EL (cell line): ENCODE measurements around the gene NSDHL.
"Not testable (repeated sequence)": the region's sequence is repeated elsewhere in the genome, so short reads cannot be mapped to it uniquely, and the experiment has no call there.

ENCODE experiments used
- DNase-seq: peaks from one replicate; pipeline ENCODE4 v3.0.0-alpha.2; 2016

The NSDHL gene

DNA sequence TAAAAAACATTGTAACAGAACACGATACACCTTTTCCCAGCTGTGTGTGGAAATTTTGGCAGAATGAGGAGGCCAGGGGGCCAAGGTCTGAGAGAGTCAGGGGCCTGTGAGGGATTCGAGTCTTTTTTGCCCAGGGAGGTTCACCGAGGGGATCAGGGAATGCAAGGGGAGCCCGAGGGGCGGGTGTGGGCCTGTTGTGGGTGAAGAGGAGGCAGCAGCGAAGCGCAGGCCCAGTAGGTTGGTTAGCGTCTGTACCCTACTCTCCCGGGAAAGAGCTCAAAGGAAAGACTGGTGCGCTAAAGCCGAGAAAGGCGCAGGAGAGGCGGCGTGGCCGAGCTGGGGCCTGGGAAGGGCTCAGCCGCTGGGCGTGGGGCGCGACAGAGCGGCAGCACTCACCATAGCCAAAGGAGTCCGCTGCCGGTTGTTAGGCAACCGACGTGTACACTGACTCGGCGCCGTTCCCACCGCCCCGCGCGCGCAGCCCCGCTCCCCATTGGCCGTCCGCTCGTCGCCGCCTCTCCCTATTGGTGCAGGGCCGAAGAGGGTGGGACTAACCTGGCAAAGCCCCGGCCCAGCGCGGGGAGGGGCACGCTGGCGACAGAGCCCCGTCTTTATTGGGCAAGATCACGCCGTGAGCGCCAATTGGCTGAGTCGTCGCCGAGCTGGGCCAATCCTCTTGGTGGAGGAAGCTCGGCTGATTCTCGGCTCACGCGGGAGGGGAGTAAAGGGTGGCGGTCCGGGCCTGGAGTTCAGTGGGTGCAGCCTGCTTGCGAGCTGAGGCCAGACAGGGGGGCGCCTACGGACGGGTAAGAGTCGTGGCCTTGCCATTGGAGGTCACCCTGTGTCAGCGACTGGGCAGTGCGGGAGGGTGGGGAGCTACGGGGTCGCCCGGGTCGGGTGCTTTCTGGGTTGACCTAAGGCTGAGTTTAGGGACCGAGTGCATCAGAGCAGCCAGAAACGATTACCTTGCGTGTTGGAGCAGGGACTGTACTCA lies at the start of gene NSDHL, which contains the start of gene CETN2:
Gene NSDHL (plus strand): TSS at position 752 of the 994 bp plus-strand sequence. CDS start 15,262 bp downstream, outside the sequence.
Gene CETN2 (minus strand): TSS at position 446 of the 994 bp plus-strand sequence. CDS start 47 bp downstream, at position 399.
- DNase-seq: peak; percentile 93

DNA sequence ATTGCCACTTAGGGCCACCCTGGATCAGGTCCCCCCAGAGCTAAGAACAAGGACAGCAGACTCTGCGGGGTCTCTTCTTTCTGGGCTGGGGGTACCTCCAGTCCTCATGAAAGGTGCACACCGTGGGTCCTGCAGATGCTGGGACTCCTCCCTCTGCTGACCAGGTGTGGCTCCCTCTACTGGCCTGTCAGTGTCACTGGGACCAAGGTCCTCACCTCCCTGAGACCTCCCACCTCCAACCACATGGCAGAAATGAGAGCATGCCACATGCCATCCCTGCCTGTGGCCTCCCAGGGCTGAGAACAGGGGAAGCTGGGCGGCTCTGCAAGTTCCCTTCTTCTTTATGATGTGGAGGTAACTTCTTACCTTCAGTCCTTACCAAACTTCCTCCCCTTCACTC lies 43.8 kb upstream of the NSDHL start:
- DNase-seq: not testable (repeated sequence)

DNA sequence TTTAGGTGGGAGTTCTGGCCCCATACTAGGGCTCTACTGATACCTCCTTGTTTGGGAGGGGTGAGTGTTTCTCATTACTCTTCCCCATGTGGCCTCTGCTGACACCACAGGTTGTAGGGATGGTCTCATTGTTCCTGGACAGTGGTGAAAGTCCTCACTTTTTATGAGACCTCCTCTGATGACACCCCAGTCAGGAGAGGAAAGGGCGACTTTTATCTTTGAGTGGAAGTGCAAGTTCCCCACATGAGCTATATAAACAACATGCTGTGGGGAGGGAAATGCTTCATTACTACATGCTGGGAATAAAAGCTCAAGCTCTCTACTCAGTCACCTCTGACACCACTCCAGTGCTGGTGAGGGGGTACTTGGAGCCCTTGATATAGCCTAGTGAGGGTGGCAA lies 31.9 kb upstream of the NSDHL start:
- DNase-seq: no peak

DNA sequence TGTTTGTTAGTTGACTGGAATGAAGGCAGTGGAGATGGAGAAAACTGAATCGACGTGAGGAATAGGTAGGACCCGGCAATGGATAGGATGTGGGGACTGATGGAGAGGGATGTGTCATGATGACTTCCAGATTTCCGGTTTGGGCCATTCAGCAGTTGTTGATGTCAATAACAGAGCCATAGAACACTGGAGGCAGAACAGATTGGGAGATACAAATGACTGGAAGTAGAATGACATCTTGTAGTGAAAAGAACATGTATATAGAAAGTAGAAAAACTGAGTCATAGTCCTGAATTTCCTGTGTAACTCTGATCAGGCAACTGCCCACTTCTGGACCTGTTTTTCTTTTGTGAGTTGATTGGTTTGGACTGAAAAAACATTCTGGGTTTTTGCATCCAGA lies 24.8 kb upstream of the NSDHL start:
- DNase-seq: no peak

DNA sequence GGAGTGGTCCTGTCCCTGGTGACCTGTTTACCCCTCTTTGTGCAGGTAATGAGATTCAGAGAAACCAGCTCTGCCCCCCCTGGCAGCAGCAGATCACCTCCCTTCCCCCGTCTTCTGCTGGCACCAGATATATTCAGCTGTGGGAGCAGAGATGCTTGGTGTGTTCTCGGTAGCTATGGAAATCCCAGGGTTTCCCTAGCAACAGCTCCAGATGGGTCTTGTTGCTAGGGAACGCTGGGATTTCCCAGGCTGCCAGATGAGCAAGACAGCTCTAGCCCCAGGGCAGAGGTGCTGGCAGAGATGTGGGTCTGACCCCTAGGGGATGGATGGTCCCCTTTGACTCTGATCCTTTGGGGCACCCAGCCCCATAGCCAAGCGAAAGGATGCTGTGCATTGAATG lies 20.5 kb upstream of the NSDHL start:
- no peak for DNase-seq

DNA sequence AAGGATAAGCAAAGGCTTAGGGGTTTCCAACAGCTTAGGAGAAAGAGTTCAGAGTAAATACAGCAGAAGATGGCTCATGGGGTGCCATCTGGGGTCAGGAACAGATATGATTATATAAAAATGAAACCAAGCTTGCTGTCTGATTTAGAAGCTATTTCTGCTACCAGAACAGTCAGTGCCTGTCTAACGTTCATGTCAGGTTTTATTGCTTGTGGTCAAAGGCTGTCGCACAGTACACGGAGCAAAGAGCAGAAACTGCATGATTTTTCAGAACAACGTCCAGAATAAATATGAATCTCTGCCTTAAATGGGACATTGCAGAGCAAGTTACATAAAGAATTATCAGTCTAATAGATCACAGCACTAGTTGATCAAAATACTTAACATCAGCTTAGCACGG lies 17.7 kb upstream of the NSDHL start:
- no peak for DNase-seq

DNA sequence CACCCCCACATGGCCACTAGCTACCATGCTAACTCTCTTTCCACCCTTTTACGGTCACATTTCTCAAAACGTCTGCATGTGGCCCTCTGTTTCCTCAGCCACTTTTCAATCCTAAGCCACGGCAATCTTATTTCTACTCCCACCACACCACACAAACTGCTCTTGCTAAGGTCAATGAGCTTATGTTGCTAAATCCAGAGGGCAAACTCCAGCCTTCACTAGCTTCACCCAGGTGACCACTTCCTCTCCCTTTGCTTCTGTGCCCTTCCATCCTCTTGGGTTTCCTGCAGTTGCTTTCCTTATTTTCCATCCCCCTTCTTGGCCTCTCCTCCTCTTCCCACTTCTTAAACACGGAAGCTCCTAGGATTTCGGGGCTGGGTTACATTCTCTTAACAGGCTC lies 16.8 kb upstream of the NSDHL start:
- DNase-seq: no peak

DNA sequence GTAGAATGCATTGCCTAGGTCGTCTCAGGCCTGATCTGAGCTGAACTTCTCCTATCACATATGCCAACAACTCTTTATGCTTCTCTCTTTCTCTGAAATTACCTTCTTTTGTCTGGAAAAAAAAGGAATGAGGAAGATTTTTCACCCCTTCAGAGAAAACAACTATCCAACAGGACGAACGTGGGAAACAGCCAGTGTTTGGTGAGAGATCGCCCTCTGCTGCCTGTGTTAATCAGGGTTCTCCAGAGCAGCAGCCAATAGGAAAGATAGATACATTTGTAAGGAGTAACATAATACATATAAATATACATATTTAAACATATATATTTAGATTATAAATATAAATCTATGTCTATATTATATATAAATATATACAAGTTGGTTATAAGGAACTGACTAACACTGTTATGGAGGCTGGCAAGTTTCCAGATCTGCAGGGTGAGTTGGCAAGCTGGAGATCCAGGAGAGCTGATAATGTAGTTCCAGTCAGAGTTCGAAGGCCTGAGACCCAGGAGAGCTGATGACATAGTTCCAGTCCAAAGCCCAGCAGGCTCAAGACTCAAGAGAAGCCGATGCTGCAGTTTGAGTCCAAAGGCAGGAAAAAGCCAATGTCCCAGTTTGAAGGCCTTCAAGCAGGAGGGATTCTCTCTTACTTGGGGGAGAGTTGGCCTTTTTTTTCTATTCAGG lies 13.6 kb upstream of the NSDHL start:
- DNase-seq: peak; percentile 31

DNA sequence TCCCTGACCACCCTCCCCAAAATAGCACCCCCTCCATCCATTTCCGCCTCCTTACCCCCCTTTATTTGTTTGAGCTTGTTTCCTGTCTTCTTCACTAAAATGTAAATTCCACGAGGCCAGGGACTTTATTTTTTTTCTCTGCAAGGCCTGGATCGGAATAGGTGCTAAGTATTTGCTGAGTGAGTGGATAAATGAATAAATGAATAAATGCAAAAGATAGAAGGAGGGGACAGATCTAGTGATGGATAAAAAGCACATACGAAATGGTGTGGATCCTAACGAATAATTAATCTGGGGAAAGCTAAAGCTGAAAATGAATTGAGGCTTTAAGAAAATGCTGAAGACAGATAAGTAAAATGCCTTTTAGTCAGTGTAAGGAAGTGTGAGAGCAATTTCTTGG lies 12.5 kb upstream of the NSDHL start:
- no peak for DNase-seq

DNA sequence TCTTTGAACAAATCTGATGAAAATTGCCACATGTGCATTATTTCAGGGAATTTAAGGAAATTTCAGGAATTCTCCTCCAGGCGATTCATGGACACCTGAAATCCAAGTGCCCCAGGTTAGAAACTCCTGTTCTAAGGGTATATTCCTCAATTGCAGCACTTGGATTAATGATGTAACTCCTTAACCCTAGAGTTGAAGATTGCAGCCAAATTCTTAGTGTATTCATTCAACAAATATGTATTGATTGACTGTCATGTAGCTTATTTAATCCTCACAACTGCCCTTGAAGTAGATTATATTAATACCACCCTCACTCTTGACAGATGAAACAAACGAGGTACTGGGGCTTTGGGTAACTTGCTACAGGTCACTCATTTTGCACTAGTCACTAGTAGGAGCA lies 11.6 kb upstream of the NSDHL start:
- no peak for DNase-seq

DNA sequence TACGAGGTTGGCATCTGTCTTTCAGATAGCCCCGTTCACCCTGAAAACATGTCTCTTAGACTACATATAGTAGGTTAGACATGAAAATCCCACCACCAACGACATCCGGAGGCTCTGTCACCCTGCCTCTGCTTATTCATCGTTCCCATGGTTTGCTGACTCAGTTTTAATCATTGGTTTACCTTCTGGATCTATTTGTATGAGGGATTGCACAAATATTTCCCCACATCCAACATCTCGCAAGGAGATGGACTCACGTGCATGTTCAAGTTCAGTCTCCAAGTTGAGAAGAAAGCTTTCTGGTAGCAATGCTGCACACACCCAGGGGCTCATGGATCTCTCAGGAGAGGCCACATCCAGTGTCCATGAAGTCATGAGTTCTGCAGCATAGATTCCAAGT lies 11.1 kb upstream of the NSDHL start:
- DNase-seq: peak; percentile 52

DNA sequence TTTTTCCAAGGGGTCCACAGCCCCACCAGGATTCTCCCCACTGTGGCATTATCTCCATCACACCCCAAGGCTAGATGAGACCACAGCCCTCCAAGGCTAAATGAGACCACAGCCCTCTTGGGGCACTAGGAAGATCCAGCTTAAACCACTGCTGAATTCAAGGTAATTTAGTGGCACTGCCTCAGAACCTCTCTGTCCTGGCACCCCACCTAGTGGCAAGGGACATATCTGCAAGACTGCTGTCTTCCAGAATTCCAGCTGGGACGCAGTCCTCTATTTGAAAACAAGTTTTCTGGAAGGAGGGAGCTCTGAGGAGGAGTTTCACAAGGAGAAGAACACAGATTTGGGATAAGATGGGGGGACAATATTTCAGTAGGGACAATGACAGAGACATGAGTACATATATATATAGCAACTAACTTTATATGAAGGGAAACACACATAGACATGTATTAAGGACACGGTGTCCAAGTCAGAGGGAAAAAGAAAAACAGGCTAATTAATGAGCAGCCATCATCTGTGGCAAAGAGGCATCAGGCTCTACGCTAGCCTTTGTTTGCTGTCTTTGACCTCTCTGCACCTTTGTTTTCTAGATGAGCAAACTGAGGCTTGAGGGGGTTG lies 9.6 kb upstream of the NSDHL start:
- peak; percentile 31 for DNase-seq

DNA sequence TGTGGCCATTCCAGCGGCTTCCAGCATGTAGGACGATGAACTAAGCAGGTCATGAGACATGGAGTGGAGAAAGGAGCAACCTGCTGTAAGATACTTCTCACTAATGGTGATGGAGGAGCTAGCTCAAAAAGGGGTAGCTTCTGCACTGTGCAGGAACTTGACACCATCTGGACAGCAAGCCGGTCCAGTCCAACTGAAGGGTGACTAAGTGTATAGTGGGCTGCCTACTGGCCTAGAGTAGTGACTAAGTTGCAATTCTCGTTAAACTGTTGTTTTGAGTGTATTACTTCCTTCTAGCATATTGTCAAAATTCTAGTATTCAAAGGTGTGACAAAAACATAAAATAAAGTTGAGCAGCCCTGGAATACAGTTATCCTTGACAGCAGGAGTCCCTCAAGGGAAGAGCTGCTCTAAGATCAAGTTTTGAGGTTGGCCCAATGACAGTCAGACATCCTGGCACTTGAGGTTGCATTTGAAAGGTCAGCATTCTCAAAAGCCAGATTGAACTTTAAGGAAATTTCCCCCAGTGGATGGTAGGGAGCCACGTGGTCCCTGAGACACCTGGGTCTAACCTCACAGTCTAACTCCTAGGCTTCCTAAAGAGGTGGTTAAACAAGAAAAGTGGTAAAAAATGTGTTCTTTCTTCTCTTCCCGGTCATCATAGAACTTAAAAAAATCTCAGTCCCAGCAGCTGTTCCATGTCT lies 8.3 kb upstream of the NSDHL start:
- DNase-seq: peak; percentile 21

DNA sequence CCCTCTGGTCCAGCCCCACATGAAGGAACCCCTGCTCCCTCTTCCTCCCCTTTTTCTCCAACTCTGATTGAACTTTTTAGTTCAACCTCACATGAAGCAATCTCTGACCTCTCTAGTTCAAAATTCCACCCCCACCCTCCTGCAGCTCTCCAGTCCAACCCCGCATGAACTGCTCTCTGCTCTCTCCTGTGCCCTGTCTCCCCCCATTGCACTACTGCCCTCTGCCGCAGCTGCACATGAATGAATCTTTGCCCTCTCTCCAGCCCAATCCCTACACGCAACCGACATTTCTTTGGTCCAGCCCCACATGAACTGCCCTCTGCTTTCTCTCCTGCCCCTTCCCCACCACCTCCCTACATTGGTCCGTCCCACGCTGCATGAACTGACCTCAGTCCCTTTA lies 7.2 kb upstream of the NSDHL start:
- no peak for DNase-seq

DNA sequence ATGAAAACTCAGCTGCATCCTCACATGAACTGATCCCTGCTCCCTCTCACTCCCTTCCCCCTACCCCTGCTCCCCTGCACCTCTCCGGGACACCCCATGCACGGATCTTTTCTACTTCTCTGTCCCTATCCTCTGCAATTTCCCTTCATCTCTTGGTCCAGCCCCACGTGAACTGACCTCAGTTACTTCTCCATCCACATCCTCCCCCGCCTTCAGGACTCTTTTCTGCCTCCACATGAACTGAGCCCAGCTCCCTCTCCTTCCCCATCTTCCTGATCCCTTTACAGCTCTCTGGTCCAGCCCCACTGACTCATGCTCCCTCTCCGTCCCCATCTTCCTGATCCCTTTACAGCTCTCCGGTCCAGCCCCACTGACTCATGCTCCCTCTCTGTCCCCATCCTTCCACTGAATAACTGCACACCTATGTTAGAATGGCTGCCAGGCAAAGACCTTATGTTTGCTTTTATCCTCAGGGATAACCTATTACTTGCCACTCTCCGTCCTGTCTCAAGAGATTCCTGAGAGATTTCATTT lies 6.0 kb upstream of the NSDHL start:
- DNase-seq: peak; percentile 35

DNA sequence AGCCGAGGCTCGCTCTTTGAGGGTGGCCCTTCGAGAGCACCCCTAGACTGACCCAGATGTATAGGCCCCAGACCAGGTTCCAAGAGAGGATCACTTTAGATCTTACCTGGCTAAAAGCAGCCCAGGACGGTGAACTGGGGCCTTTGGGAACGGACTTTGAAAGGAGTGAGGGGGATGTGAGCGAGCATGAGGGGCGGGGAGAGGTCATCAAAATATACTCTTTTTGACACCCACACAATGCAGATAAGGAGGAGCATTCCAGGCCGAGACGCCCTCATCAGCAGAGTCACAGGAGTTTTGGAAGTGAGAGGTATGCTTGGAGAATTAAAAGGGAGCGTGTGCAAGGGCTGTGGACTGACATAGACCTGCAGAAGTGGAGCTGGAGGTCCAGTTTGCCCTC lies 528 bp downstream of the NSDHL start:
- no peak for DNase-seq

DNA sequence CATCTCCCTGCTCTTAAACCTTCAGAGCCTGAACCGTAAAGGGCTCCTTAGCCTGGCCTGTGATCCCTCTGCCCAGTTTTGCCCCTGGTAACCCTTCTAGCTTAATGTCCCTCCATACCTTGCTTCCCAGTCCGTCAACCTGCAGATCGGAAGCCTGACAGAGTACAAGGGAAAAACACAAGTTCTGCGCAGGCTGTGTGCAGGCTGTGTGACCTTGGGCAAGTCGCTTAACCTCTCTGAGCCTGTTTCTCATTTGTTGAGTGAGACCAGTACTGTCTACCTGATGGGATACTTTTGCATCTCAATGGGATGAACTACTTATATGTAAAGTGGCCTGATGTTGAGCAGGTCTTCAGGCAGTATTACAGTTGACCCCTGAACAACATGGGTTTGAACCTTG lies 1.7 kb downstream of the NSDHL start:
- no peak for DNase-seq

DNA sequence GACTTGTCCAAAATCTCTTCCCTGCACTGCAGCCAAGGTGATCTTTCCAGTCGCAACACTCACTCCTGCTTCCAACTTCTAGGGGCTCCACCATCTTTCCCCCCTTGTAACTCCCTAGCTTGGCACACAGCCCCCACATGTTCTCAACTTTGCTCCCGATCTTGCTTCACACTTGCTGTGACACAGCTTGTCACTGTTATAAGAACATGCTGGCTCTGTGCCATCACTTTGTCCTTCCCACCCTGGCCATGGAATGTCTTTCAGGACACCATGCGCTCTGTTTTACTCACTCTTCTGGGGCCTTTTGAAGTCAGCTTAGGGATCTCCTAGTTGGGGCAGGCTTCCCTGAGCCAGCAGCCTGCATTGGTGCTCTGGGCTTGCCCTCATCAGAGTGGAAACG lies 2.5 kb downstream of the NSDHL start:
- DNase-seq: no peak

DNA sequence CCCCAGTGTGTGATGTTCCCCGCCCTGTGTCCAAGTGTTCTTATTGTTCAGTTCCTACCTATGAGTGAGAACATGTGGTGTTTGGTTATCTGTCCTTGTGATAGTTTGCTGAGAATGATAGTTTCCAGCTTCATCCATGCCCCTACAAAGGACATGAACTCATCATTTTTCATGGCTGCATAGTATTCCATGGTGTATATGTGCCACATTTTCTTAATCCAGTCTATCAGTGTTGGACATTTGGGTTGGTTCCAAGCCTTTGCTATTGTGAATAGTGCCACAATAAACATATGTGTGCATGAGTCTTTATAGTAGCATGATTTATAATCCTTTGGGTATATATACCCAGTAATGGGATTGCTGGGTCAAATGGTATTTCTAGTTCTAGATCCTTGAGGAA lies 4.6 kb downstream of the NSDHL start:
- not testable (repeated sequence) for DNase-seq

DNA sequence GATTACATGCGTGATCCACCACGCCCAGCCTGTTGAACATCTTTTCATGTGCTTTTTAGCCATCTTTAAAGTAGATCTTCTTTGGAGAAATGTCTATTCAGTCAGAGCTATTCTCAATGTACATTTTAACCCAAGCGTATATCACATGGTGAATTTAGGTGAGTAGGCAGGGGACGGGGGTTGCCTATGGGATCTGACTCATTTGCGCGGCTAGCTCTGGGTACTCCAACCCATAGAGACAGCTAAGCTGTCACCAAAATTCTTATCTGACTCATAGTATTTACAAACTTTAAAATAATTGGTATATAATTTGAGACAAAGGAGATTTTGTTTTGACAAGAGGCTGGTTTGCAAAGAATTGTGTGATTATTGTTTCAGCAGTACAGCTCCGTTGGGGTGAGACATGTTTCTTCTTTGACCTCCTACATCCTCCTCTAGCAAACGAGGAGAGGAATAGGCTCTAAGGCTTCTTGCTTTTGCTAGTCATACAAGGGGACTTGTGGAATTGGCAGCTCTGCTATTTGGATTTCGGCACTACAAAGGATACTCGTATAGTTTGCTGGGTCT lies 12.0 kb downstream of the NSDHL start:
- DNase-seq: no peak

DNA sequence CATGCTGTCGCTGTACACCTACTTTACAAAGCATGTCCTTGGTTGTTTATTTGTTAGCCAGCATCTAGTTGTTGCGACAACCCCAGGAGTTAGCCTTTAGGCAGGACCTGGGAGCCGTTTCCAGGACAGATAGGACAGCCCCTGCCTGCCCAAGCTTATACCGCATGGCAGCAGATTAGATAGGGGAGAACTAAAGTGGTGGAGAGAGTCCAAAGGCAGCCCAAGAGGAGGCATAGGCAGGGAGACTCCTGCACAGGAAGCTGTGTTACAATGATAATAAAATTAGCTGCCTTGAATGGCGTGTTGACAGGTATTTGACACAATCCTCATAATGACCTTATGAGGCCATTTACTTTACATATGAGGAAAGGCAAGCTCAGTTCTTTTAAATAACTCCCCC lies 13.0 kb downstream of the NSDHL start:
- DNase-seq: no peak

DNA sequence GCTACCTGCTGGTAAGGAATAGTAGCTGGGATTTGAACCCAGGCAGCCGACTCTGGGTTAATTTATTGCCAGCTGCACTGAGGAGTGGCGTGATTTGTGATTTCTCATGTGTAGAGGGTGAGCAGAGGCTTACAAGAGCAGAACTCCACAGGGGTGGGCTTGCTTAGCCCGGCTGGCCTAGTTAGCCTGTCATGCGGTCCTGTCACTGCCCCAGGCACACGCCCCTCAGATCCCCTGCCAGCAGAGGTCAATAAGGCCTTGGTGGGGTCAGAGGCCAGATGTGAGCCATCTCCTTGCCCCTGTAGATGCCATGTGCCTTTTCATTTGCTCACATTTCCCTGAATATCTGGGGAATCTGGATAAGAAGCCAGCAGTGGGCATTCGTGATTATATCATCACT lies 13.4 kb downstream of the NSDHL start:
- DNase-seq: no peak
